Muscle layer of colon (tissue), 2 donors: ENCODE measurements around the gene HMX1.

Experiments used
- H3K27ac ChIP-seq: one replicate; pipeline ENCODE4 v1.7.0; 2013; ENCODE audit warnings: low read depth, mild to moderate bottlenecking, low read length, moderate library complexity
- H3K27me3 ChIP-seq, 2 donors: one replicate each; pipeline ENCODE4 v1.7.0; 2013; ENCODE audit warnings: low read length in 2 of 2, mild to moderate bottlenecking in 2 of 2; ENCODE audit not compliant: insufficient read depth in 2 of 2, control insufficient read depth in 1 of 2
- H3K36me3 ChIP-seq: one replicate; pipeline ENCODE4 v1.7.0; 2013; ENCODE audit warnings: mild to moderate bottlenecking, low read length; ENCODE audit not compliant: insufficient read depth
- H3K4me1 ChIP-seq: one replicate; pipeline ENCODE4 v1.7.0; 2013; ENCODE audit warnings: mild to moderate bottlenecking, low read length; ENCODE audit not compliant: insufficient read depth
- H3K4me3 ChIP-seq, 2 donors: one replicate each; pipeline ENCODE4 v1.7.0; 2013; ENCODE audit warnings: low read length in 2 of 2, low read depth in 1 of 2, mild to moderate bottlenecking in 1 of 2, moderate library complexity in 1 of 2
- H3K9ac ChIP-seq: one replicate; pipeline ENCODE4 v1.7.0; 2013; ENCODE audit warnings: low read length
- H3K9me3 ChIP-seq: one replicate; pipeline ENCODE4 v1.7.0; 2013; ENCODE audit warnings: mild to moderate bottlenecking, low read length
- donor health status: abdominal sarcoma.
- donor health status: Adenocarcinoma of cecum.

The HMX1 gene

GRCh38 chr4:8840816-8841455 lies 30.7 kb downstream of the HMX1 start:
- H3K4me1 ChIP-seq: no peaks in the 10 kb centered on the region
- H3K27me3 ChIP-seq: peaks cover 0 to 7% of the 10 kb centered on the region in 2 donors
- H3K4me3 ChIP-seq: no peak overlapping the region

GRCh38 chr4:8840006-8840793 lies 31.4 kb downstream of the HMX1 start:
- Histone ChIP-seq H3K4me1 (no peaks in the 10 kb centered on the region), H3K27ac (no peak overlapping the region), H3K36me3 (no peaks in the 10 kb centered on the region), H3K9ac (no peak overlapping the region), H3K9me3 (peaks cover 5% of the 10 kb centered on the region), H3K4me3 (no peak overlapping the region), H3K27me3 (peaks cover 0 to 7% of the 10 kb centered on the region in 2 donors)

More at GRCh38 chr4:8840816-8841455, 30.7 kb downstream of the HMX1 start:
- Histone ChIP-seq H3K27ac (no peak overlapping the region), H3K36me3 (no peaks in the 10 kb centered on the region), H3K9me3 (peaks cover 5% of the 10 kb centered on the region), H3K9ac (no peak overlapping the region)

- H3K27me3 ChIP-seq: peaks cover 0 to 7% of the 10 kb centered on the region in 2 donors
Measured at GRCh38 chr4:8838961-8839431, 32.6 kb downstream of the HMX1 start.

DNA sequence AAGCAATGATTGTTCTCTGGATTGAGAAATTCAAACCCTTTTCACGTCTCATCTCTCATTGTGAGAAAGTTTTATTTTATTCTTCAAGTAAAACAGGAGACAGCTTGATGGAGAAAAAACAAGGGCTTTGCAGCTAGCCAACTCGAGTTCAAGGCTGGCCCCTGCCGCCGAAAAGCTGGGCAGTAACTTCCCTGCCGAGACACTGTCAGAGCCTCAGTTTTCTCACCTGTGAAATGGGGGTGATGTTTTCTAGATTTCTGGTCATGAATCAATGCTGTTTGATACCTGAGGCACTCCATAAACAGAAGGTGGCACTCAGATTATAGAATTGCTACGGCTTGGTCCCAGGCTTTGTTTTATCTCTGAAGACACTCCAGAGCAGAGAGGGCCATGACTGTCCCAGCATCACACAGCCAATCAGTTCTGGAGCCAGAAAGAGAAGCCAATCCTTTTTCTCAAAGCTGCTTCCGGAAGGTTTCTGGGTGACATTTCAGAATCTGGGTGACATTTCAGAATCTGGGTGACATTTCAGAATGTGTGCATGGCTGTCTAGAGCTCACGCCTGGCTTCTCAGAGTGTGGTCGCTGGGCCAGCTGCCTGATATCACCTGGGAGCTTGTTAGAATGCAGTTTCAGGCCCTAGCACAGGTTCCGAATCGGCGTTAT lies 33.2 kb downstream of the HMX1 start:
- Histone ChIP-seq H3K4me3 (no peak overlapping the region), H3K27ac (no peak overlapping the region), H3K9me3 (peaks cover under 1% of the 10 kb centered on the region), H3K36me3 (no peaks in the 10 kb centered on the region), H3K9ac (no peak overlapping the region), H3K4me1 (no peaks in the 10 kb centered on the region), H3K27me3 (peaks cover 0 to 7% of the 10 kb centered on the region in 2 donors)

More at GRCh38 chr4:8838961-8839431, 32.6 kb downstream of the HMX1 start:
- Histone ChIP-seq H3K4me3 (no peak overlapping the region), H3K36me3 (no peaks in the 10 kb centered on the region), H3K9me3 (peaks cover 5% of the 10 kb centered on the region), H3K27ac (no peak overlapping the region), H3K9ac (no peak overlapping the region), H3K4me1 (no peaks in the 10 kb centered on the region)

DNA sequence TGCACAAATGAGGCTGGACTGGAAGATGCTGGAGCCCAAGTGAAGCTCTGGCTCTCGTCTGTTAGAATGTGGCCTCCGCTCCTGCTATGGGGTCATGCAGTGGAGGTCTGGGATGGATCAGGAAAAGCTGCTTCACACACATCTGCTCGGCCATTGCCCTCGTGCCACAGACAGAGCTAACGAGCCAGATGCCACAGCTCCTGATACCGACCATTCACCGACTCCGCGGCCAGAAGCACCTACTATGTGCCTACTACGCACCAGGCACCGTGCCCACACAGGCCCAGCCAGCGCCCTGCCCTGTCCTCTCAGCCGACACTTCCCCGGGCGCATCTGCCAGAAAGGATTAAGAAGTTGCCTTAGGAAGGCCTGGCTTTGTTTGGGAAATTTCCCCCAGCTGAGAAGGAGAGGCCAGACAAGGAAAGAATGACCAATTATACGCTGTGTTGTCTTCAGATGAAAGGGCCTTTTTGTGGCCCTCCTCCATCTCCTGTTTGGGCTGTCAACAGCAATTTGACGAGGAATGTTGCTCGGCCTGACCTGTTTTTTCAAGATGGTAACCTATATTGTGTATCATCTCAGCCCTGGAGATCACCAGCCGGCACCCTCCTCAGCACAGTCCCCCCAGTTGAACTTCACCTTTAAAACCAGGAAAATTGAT lies 34.3 kb downstream of the HMX1 start:
- Histone ChIP-seq H3K27ac (no peak overlapping the region), H3K27me3 (peaks cover 0 to 7% of the 10 kb centered on the region in 2 donors), H3K4me1 (no peaks in the 10 kb centered on the region), H3K4me3 (no peak overlapping the region), H3K36me3 (no peaks in the 10 kb centered on the region), H3K9ac (no peak overlapping the region), H3K9me3 (no peaks in the 10 kb centered on the region)

DNA sequence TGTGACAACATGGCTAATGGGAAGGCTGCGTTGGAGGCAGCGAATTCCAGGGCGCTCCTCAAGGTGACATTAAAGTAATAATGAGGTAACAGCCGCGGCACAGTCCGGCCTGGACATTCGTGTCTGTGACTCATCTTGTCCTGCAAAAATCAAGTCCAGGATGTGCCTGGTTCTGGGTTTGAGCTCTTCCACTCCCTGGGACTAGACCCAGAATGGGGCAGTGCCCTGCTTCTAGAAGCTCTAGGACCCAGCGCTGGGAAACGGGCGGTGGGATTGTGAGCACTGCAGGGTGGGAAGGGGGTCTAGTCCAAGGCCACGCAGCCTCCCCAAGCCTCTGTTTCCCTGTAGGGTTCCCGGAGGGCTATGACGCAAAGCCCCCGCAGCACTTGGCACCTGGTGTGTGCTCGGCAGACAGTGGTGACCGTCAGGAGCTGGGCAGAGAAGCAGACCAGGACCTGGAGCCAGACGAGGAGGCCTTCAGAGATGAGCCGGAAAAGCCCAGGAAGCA lies 34.9 kb downstream of the HMX1 start:
- H3K27me3 ChIP-seq: peaks cover 0 to 7% of the 10 kb centered on the region in 2 donors
- no peak overlapping the region for H3K4me3 ChIP-seq
- no peak overlapping the region for H3K27ac ChIP-seq
- H3K4me1 ChIP-seq: no peaks in the 10 kb centered on the region
- no peaks in the 10 kb centered on the region for H3K36me3 ChIP-seq
- H3K9ac ChIP-seq: no peak overlapping the region
- no peaks in the 10 kb centered on the region for H3K9me3 ChIP-seq

DNA sequence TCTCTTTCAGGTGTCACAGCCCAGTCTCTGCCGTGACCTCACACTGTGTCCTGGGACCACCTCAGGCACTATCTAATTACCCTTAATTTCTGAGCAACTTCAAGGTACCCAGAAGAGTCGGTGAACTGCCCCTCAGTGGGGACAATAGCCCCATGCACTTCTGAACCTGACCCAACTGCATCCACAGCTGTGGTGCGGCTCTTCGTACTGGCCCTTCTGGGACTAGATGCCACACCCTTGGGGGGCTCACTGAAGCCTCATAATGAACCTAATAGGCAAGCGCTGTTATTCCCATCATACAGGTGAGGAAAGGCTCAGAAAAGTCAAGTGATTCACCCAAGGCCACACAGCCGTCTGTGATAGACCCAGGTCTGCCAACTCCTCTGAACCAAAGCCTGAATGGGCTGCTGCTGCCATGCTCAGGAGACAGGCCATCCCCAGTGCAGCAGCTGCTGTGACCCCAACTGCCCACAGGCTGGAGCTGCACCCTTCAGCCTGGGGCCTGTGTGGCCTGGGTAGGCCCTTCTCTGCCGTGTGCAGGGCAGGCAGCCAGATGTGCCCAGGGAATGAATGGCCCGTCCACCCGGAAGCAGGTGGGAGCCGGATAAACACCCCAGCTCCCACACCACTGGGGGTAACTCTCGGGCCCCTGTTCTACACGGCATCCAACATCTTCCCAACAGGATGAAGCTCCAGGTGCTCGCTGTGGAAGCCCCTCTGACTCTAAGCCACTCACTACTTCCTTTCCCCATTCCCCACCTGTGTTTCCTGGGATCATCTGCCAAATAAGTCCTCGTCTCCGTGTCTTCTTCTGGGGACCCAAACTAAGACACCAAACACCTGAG lies 35.9 kb downstream of the HMX1 start:
- Histone ChIP-seq H3K9ac (no peak overlapping the region), H3K27ac (no peak overlapping the region), H3K27me3 (peaks cover 0 to 7% of the 10 kb centered on the region in 2 donors), H3K36me3 (no peaks in the 10 kb centered on the region), H3K4me1 (no peaks in the 10 kb centered on the region), H3K4me3 (no peak overlapping the region), H3K9me3 (no peaks in the 10 kb centered on the region)

GRCh38 chr4:8834681-8835220 lies 36.9 kb downstream of the HMX1 start:
- no peak overlapping the region for H3K4me3 ChIP-seq
- peaks cover 0 to 7% of the 10 kb centered on the region in 2 donors for H3K27me3 ChIP-seq
- H3K4me1 ChIP-seq: no peaks in the 10 kb centered on the region
- no peak overlapping the region for H3K27ac ChIP-seq
- H3K36me3 ChIP-seq: no peaks in the 10 kb centered on the region
- H3K9me3 ChIP-seq: no peaks in the 10 kb centered on the region
- H3K9ac ChIP-seq: no peak overlapping the region

DNA sequence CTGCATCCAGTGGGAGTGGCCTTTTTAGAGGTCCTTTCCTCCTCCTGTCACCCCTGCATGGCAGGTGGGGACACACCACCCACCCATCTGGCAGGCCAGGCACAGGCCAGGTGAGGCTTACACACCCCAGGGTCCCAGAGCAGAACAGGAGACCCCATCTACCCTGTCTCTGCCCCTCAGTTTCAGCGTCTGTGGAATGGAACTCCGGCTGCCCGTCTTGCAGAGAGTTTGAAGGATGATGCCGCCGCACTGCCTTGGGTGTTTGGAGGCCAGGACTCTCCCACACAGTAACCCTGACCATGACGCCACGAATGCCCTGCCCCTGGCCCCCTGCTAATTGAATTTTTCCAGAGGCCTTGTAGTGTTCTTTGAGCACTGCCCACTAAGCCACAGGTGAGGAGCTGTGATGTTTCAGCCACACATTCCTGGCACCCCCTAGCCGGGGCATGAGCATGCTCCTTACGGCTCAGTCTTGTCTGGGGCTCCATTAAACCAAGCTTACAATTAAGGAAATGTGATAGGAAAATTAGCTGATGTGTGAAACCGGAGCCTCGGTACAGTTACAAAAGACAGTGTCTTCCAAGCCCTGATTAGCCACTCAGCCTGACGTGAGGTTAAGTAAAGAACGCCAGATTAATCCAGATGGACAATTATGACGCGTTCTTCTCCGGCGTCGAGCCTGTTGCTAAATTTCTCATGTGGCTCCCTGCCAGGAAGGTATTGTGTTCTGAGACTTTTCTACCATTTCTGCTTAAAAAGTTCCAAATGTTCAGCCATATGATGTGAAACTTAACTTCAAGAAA lies 39.3 kb downstream of the HMX1 start:
- H3K9ac ChIP-seq: no peak overlapping the region
- H3K27ac ChIP-seq: no peak overlapping the region
- no peak overlapping the region for H3K4me3 ChIP-seq
- no peaks in the 10 kb centered on the region for H3K9me3 ChIP-seq
- peaks cover 0 to 7% of the 10 kb centered on the region in 2 donors for H3K27me3 ChIP-seq
- no peaks in the 10 kb centered on the region for H3K4me1 ChIP-seq
- no peaks in the 10 kb centered on the region for H3K36me3 ChIP-seq
